Germinal center (tissue), 1 donor: ENCODE data around the gene HLA-E.
A peak's percentile ranks its signal among the peaks of the same experiment; 100 is the strongest.

ENCODE experiments used
- DNase-seq: peaks from one replicate; pipeline ENCODE4 v3.0.0; 2012; ENCODE audit warnings: mixed read lengths, low spot score

The HLA-E gene

GRCh38 chr6:30541515-30542403 lies 52.5 kb downstream of the HLA-E start:
- peak; percentile 76 for DNase-seq

DNA sequence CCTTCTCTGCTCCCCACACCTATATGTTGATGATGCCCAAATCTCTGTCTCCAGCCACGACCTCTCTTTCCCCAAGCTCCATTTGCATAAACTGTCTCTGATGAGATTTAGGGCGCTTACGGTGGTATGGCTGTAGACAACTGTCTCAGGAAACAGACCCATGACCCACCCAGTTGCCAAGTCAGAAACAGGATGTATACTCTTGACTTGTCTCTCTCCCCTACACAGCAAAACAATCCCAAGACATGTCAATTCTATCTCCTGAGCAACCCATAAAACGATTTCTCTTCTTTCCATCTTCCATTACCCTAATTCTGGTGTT lies 53.1 kb downstream of the HLA-E start:
- DNase-seq, result peak; percentile 52

GRCh38 chr6:30542915-30543314 lies 53.6 kb downstream of the HLA-E start:
- DNase-seq, result no peak
